HCT116 (cell line): Measurements from ENCODE around the gene ACE2. TPM values are rescaled to one million over a fixed set of nuclear protein-coding genes. Genes with fewer than 3 reads are reported as not detected.

Experiments used
- ATAC-seq: fragments of 200-7000 bp; cut with Tn5 transposase; 2 replicates; pipeline ENCODE4 v1.9.1; 2020; ENCODE audit warnings: mild to moderate bottlenecking, moderate library complexity
- BruUV-seq: library from RNA; stranded (reverse); fragments of 400-500 nt; replicated peaks from 2 replicates; lab custom pipeline; 2021; lab: Mats Ljungman, UMichigan
- CTCF ChIA-PET: fragments of 300-600 bp; sonication (Branson Sonifier 250); formaldehyde crosslinking; loops from one replicate; lab custom pipeline; 2021; ENCODE audit warnings: antibody characterized with exemption; lab: Charles Lee
- POLR2A ChIA-PET: fragments of 300-600, 350-600 bp; sonication (Branson Sonifier 250); formaldehyde crosslinking; loops from one replicate; lab custom pipeline; 2021; ENCODE audit warnings: antibody characterized with exemption; lab: Charles Lee
- RAD21 ChIA-PET, 2 experiments: fragments of 300-600 bp; sonication (Branson Sonifier 250); formaldehyde crosslinking; loops; one replicate each; lab custom pipeline; 2023; ENCODE audit warnings: low total read pairs in 2 of 2; ENCODE audit not compliant: uncharacterized antibody in 2 of 2, unreplicated experiment in 2 of 2, low non-redundant PET in 1 of 2; lab: Charles Lee
- DNase-seq: peaks from one replicate; pipeline ENCODE4 v3.0.0-alpha.2; 2010; ENCODE audit warnings: low read depth, low spot score
- H2AFZ ChIP-seq: fragments of 200-600 bp; shearing (Covaris generic), sonication (generic); 2 replicates; pipeline ENCODE4 v1.6.1; 2017; ENCODE audit warnings: low read depth, mixed run types, mixed read lengths, antibody characterized with exemption, low read length; ENCODE audit not compliant: poor library complexity, severe bottlenecking
- H3K27ac ChIP-seq: 2 replicates; pipeline ENCODE4 v1.5.1; 2012; ENCODE audit warnings: low read depth, low read length
- H3K27me3 ChIP-seq: fragments of 200-600 bp; sonication (generic); 2 replicates; pipeline ENCODE4 v1.6.1; 2016; ENCODE audit warnings: mixed run types, low read length, mixed read lengths; ENCODE audit not compliant: insufficient read depth
- H3K36me3 ChIP-seq, 2 experiments: fragments of 200-500 bp in 1 of 2; fragments of 200-600 bp in 1 of 2; sonication (Bioruptor generic) in 1 of 2; sonication (generic) in 1 of 2; 2 replicates each; pipeline versions ENCODE4 v1.5.1 to v1.6.1; 2014 to 2016; ENCODE audit warnings: low read length in 2 of 2, inconsistent platforms in 1 of 2, mixed read lengths in 1 of 2, mixed run types in 1 of 2; ENCODE audit not compliant: insufficient read depth in 2 of 2, control insufficient read depth in 1 of 2
- H3K4me1 ChIP-seq, 2 experiments: fragments of 200-600 bp in 1 of 2; sonication (generic) in 1 of 2; 2 replicates each; pipeline versions ENCODE4 v1.5.1 to v1.6.1; 2012 to 2017; ENCODE audit warnings: low read length in 2 of 2, inconsistent platforms in 1 of 2, mild to moderate bottlenecking in 1 of 2, mixed read lengths in 1 of 2, mixed run types in 1 of 2, moderate library complexity in 1 of 2; ENCODE audit not compliant: insufficient read depth in 2 of 2, control insufficient read depth in 1 of 2
- H3K4me2 ChIP-seq: fragments of 200-600 bp; sonication (generic); 2 replicates; pipeline ENCODE4 v1.6.1; 2017; ENCODE audit warnings: mixed run types, low read length, mixed read lengths
- H3K4me3 ChIP-seq, 2 experiments: fragments of 200-600 bp in 1 of 2; sonication (generic) in 1 of 2; replicated peaks in 1 of 2; 2 replicates each; pipeline ENCODE4 v1.5.1; 2011 to 2016; ENCODE audit warnings: low read length in 2 of 2, control low read depth in 1 of 2, low read depth in 1 of 2, mild to moderate bottlenecking in 1 of 2, mixed read lengths in 1 of 2, mixed run types in 1 of 2
- H3K79me2 ChIP-seq: fragments of 200-600 bp; sonication (generic); 2 replicates; pipeline ENCODE4 v1.6.1; 2017; ENCODE audit warnings: mild to moderate bottlenecking, mixed run types, low read length, moderate library complexity, mixed read lengths; ENCODE audit not compliant: insufficient read depth
- H3K9ac ChIP-seq: fragments of 200-600 bp; sonication (generic); 2 replicates; pipeline ENCODE4 v1.6.1; 2016; ENCODE audit warnings: low read length, mixed read lengths
- H3K9me2 ChIP-seq: fragments of 200-600 bp; sonication (generic), shearing (Covaris generic); 2 replicates; pipeline ENCODE4 v1.6.1; 2017; ENCODE audit warnings: mixed run types, mild to moderate bottlenecking, moderate library complexity; ENCODE audit not compliant: insufficient read depth
- H3K9me3 ChIP-seq, 2 experiments: fragments of 200-500 bp in 1 of 2; fragments of 200-600 bp in 1 of 2; sonication (Bioruptor generic) in 1 of 2; sonication (generic) in 1 of 2; 2 replicates each; pipeline ENCODE4 v1.6.1; 2014 to 2017; ENCODE audit warnings: low read length in 2 of 2, mixed read lengths in 2 of 2, inconsistent platforms in 1 of 2, low read depth in 1 of 2, mild to moderate bottlenecking in 1 of 2, mixed run types in 1 of 2, moderate library complexity in 1 of 2; ENCODE audit not compliant: control insufficient read depth in 1 of 2, insufficient read depth in 1 of 2
- H4K20me1 ChIP-seq: fragments of 200-600 bp; sonication (generic), shearing (Covaris generic); 2 replicates; pipeline ENCODE4 v1.6.1; 2017; ENCODE audit warnings: mixed run types, mild to moderate bottlenecking, moderate library complexity; ENCODE audit not compliant: insufficient read depth
- CBX3 ChIP-seq: IDR thresholded peaks from 2 replicates; pipeline ENCODE4 v1.6.1; 2012; ENCODE audit warnings: low read depth
- EGR1 ChIP-seq: IDR thresholded peaks from 2 replicates; pipeline ENCODE4 v1.6.1; 2012; ENCODE audit warnings: low read depth
- FOSL1 ChIP-seq: IDR thresholded peaks from 2 replicates; pipeline ENCODE4 v1.6.1; 2012; ENCODE audit warnings: low read depth
- MAX ChIP-seq: IDR thresholded peaks from 2 replicates; pipeline ENCODE4 v1.6.1; 2012
- POLR2AphosphoS5 ChIP-seq: IDR thresholded peaks from 2 replicates; pipeline ENCODE4 v1.6.1; 2011; ENCODE audit warnings: mild to moderate bottlenecking, low read depth, low read length, moderate library complexity
- REST ChIP-seq: IDR thresholded peaks from 2 replicates; pipeline ENCODE4 v1.6.1; 2012; ENCODE audit warnings: low read depth
- SRF ChIP-seq: IDR thresholded peaks from 2 replicates; pipeline ENCODE4 v1.6.1; 2012; ENCODE audit warnings: low read depth
- YY1 ChIP-seq: IDR thresholded peaks from 2 replicates; pipeline ENCODE4 v1.6.1; 2011; ENCODE audit warnings: low read length, low read depth, moderate library complexity, mild to moderate bottlenecking; ENCODE audit not compliant: insufficient replicate concordance; ENCODE audit errors: extremely low read depth
- intact Hi-C: fragments of 100-400 bp; cut with micrococcal nuclease; formaldehyde crosslinking; loops from 2 replicates; pipeline ENCODE4 v1.10.0; 2022
- total RNA-seq: library from RNA; stranded (reverse); gene quantifications from one replicate; pipeline ENCODE4 v1.2.1, GENCODE V29; 2021; ENCODE audit not compliant: unreplicated experiment

Gene ACE2
- total RNA-seq, 1 experiment from 2014 or later = not detected

GRCh38 chrX:15646031-15646430 is 45.3 kb upstream of the ACE2 start:
- Histone ChIP-seq H3K36me3 (no peaks in the 10 kb centered on the region), H3K4me2 (no peak overlapping the region), H3K4me3 (no peak overlapping the region), H3K4me1 (no peaks in the 10 kb centered on the region), H3K9me2 (no peaks in the 10 kb centered on the region), H3K79me2 (no peaks in the 10 kb centered on the region), H3K27ac (no peak overlapping the region), H2AFZ (no peak overlapping the region), H3K9me3 (no peaks in the 10 kb centered on the region), H3K9ac (no peak overlapping the region), H3K27me3 (no peaks in the 10 kb centered on the region), H4K20me1 (no peaks in the 10 kb centered on the region)
- CTCF ChIA-PET = no interaction called here
- RAD21 ChIA-PET = no interaction called here
- POLR2A ChIA-PET = no interaction called here
- ATAC-seq (no peak), DNase-seq (no peak)
- BruUV-seq = no TSS peak
- intact Hi-C loops = loop anchor here (10.0 kb wide), 1 partner anchor 151 kb away; the partner anchor contains the start of gene PIR
- TF ChIP-seq YY1 (no peak), MAX (no peak), EGR1 (no peak), SRF (no peak), POLR2AphosphoS5 (no peak), FOSL1 (no peak), CBX3 (no peak), REST (no peak)
